CD8-positive, alpha-beta memory T cell (primary cell): ENCODE results near the gene KCTD5. TPM values are rescaled to one million over a fixed set of nuclear protein-coding genes. Genes with fewer than 3 reads are reported as not detected.

Experiments used
- CTCF ChIA-PET: fragments of 350-600 bp; sonication (Branson Sonifier 250); formaldehyde crosslinking; loops from one replicate; lab custom pipeline; 2021; ENCODE audit warnings: antibody characterized with exemption; lab: Charles Lee
- POLR2A ChIA-PET: fragments of 350-600 bp; sonication (Branson Sonifier 250); formaldehyde crosslinking; loops from one replicate; lab custom pipeline; 2021; ENCODE audit warnings: antibody characterized with exemption; lab: Charles Lee
- DNase-seq, 5 donors: peaks; one replicate each; pipeline versions ENCODE4 v3.0.0 to v3.0.0-alpha.2; 2020 to 2022; ENCODE audit warnings: mixed read lengths in 1 of 5
- H3K27ac ChIP-seq: one replicate; pipeline ENCODE4 v1.7.0; 2013; ENCODE audit warnings: low read depth, mild to moderate bottlenecking, low read length, moderate library complexity
- H3K27me3 ChIP-seq: 2 replicates; pipeline ENCODE4 v1.7.0; 2013; ENCODE audit warnings: low read length, mild to moderate bottlenecking; ENCODE audit not compliant: insufficient read depth, poor library complexity, severe bottlenecking
- H3K36me3 ChIP-seq: 2 replicates; pipeline ENCODE4 v1.7.0; 2013; ENCODE audit warnings: mild to moderate bottlenecking, low read length, moderate library complexity; ENCODE audit not compliant: insufficient read depth
- H3K4me1 ChIP-seq: 2 replicates; pipeline ENCODE4 v1.7.0; 2013; ENCODE audit warnings: mild to moderate bottlenecking, low read length, moderate library complexity; ENCODE audit not compliant: insufficient read depth
- H3K4me3 ChIP-seq: 2 replicates; pipeline ENCODE4 v1.7.0; 2013; ENCODE audit warnings: mild to moderate bottlenecking, low read length
- H3K9me3 ChIP-seq: 2 replicates; pipeline ENCODE4 v1.7.0; 2013; ENCODE audit warnings: mild to moderate bottlenecking, low read length
- H3K27ac Mint-ChIP-seq, 8 donors: one replicate each; pipeline ENCODE4 v1.8.0; 2020 to 2021; ENCODE audit warnings: mixed read lengths in 8 of 8, mild to moderate bottlenecking in 6 of 8, inconsistent platforms in 3 of 8, moderate library complexity in 3 of 8
- H3K27me3 Mint-ChIP-seq, 2 donors: one replicate each; pipeline ENCODE4 v1.8.0; 2020 to 2021; ENCODE audit warnings: mixed read lengths in 2 of 2, mild to moderate bottlenecking in 1 of 2, moderate library complexity in 1 of 2
- H3K36me3 Mint-ChIP-seq, 3 donors: one replicate each; pipeline ENCODE4 v1.8.0; 2020 to 2021; ENCODE audit warnings: mixed read lengths in 3 of 3, inconsistent platforms in 1 of 3, mild to moderate bottlenecking in 1 of 3
- H3K4me1 Mint-ChIP-seq, 3 donors: one replicate each; pipeline ENCODE4 v1.8.0; 2020 to 2021; ENCODE audit warnings: mixed read lengths in 3 of 3, inconsistent platforms in 1 of 3, mild to moderate bottlenecking in 1 of 3
- H3K4me3 Mint-ChIP-seq, 7 donors: one replicate each; pipeline ENCODE4 v1.8.0; 2020 to 2021; ENCODE audit warnings: mixed read lengths in 7 of 7, mild to moderate bottlenecking in 6 of 7, moderate library complexity in 4 of 7, inconsistent platforms in 2 of 7
- H3K9me3 Mint-ChIP-seq, 5 donors: one replicate each; pipeline ENCODE4 v1.8.0; 2020 to 2022; ENCODE audit warnings: mixed read lengths in 5 of 5, mild to moderate bottlenecking in 3 of 5, moderate library complexity in 2 of 5, inconsistent platforms in 1 of 5
- polyA plus RNA-seq: library from polyadenylated mRNA; unstranded; fragments of 300-500 nt; fragmentation: Illumina TruSeq; gene quantifications from one replicate; pipeline ENCODE4 v1.2.3, GENCODE V29; 2021
- total RNA-seq, 2 experiments: library from RNA; stranded (reverse); gene quantifications; one replicate each; pipeline ENCODE4 v1.2.3, GENCODE V29; 2021

KCTD5 gene
- total and polyA plus RNA-seq, 3 experiments from 2014 or later, result 21.2 to 50.5 (median 49.7) TPM

- Histone ChIP-seq H3K27me3 (no peaks in the 10 kb centered on the region), H3K36me3 (peaks cover 59% of the 10 kb centered on the region), H3K4me3 (no peak overlapping the region), H3K4me1 (peaks cover 39% of the 10 kb centered on the region), H3K9me3 (no peaks in the 10 kb centered on the region), H3K27ac (no peak overlapping the region)
- POLR2A ChIA-PET, result interaction anchor here (1.1 kb wide), 1 partner anchor 19 kb away, joined by 5 read pairs; no protein-coding TSS in a partner anchor
- peak overlapping the region in 3 of 8 donors; percentile 27 to 81 (median 56) for H3K27ac Mint-ChIP-seq
- peaks cover 0 to 2% (median 0%) of the 10 kb centered on the region in 5 donors for H3K9me3 Mint-ChIP-seq
- CTCF ChIA-PET, result no interaction called here
- H3K36me3 Mint-ChIP-seq, result peaks cover 24 to 90% (median 46%) of the 10 kb centered on the region in 3 donors
- H3K4me3 Mint-ChIP-seq, result peak overlapping the region in 1 of 7 donors; percentile 39
- DNase-seq, result no peak
- H3K27me3 Mint-ChIP-seq, result peaks cover 0 to 5% of the 10 kb centered on the region in 2 donors
- H3K4me1 Mint-ChIP-seq, result peaks cover 54 to 69% (median 68%) of the 10 kb centered on the region in 3 donors
Measured at GRCh38 chr16:2757344-2757743, 75.0 kb downstream of the KCTD5 start.

Other genes with a start within 250 kb of the KCTD5 start
- 10 to 100 TPM; 32.1 to 34.2 TPM for gene TEDC2, start 222.4 kb upstream of the KCTD5 start, total RNA-seq
- 0.56 TPM for gene TEDC2, start 222.4 kb upstream of the KCTD5 start, polyA plus RNA-seq
- not detected for gene NTN3, start 211.2 kb upstream of the KCTD5 start, total RNA-seq
- gene NTN3, start 211.2 kb upstream of the KCTD5 start, polyA plus RNA-seq, result not detected
- gene TBC1D24, start 207.4 kb upstream of the KCTD5 start, total RNA-seq, result 10 to 100 TPM; 28.3 to 32.7 TPM
- 3.5 TPM for gene TBC1D24, start 207.4 kb upstream of the KCTD5 start, polyA plus RNA-seq
- 100 to 1,000 TPM; 154 to 157 TPM for gene ATP6V0C, start 168.6 kb upstream of the KCTD5 start, total RNA-seq
- gene ATP6V0C, start 168.6 kb upstream of the KCTD5 start, polyA plus RNA-seq, result 101 TPM
- gene AMDHD2, start 162.2 kb upstream of the KCTD5 start, total RNA-seq, result 10 to 100 TPM; 34.1 to 35.5 TPM
- 21.2 TPM for gene AMDHD2, start 162.2 kb upstream of the KCTD5 start, polyA plus RNA-seq
- under 1 TPM in 1 of 2 experiments, not detected in 1; 0.16 TPM for gene CEMP1, start 151.1 kb upstream of the KCTD5 start, total RNA-seq
- 3.3 TPM for gene CEMP1, start 151.1 kb upstream of the KCTD5 start, polyA plus RNA-seq
- gene PDPK1, start 144.5 kb upstream of the KCTD5 start, total RNA-seq, result 10 to 100 TPM; 56.8 to 58.5 TPM
- 46.2 TPM for gene PDPK1, start 144.5 kb upstream of the KCTD5 start, polyA plus RNA-seq
- gene PRSS27, start 37.7 kb downstream of the KCTD5 start, total RNA-seq, result 1 to 10 TPM; 1.3 to 1.6 TPM
- not detected for gene PRSS27, start 37.7 kb downstream of the KCTD5 start, polyA plus RNA-seq
- 100 to 1,000 TPM; 517 to 529 TPM for gene SRRM2, start 70.1 kb downstream of the KCTD5 start, total RNA-seq
- gene SRRM2, start 70.1 kb downstream of the KCTD5 start, polyA plus RNA-seq, result 130 TPM
- 100 to 1,000 TPM; 322 to 338 TPM for gene ELOB, start 94.8 kb downstream of the KCTD5 start, total RNA-seq
- 274 TPM for gene ELOB, start 94.8 kb downstream of the KCTD5 start, polyA plus RNA-seq
- under 1 TPM; 0.15 to 0.22 TPM for gene PRSS33, start 105.0 kb downstream of the KCTD5 start, total RNA-seq
- gene PRSS33, start 105.0 kb downstream of the KCTD5 start, polyA plus RNA-seq, result not detected
- gene PRSS41, start 115.9 kb downstream of the KCTD5 start, total RNA-seq, result not detected
- gene PRSS41, start 115.9 kb downstream of the KCTD5 start, polyA plus RNA-seq, result not detected
- gene PRSS21, start 134.7 kb downstream of the KCTD5 start, total RNA-seq, result 1 to 10 TPM; 8.8 to 9.2 TPM
- gene PRSS21, start 134.7 kb downstream of the KCTD5 start, polyA plus RNA-seq, result 13.6 TPM
- under 1 TPM; 0.29 to 0.74 TPM for gene ZG16B, start 147.8 kb downstream of the KCTD5 start, total RNA-seq
- gene ZG16B, start 147.8 kb downstream of the KCTD5 start, polyA plus RNA-seq, result not detected
- not detected for gene PRSS22, start 175.6 kb downstream of the KCTD5 start, total RNA-seq
- gene PRSS22, start 175.6 kb downstream of the KCTD5 start, polyA plus RNA-seq, result not detected
- gene FLYWCH2, start 200.7 kb downstream of the KCTD5 start, total RNA-seq, result 10 to 100 TPM; 24.7 to 27.2 TPM
- gene FLYWCH2, start 200.7 kb downstream of the KCTD5 start, polyA plus RNA-seq, result 24.0 TPM
- 10 to 100 TPM; 37.2 to 39.8 TPM for gene FLYWCH1, start 229.4 kb downstream of the KCTD5 start, total RNA-seq
- 20.9 TPM for gene FLYWCH1, start 229.4 kb downstream of the KCTD5 start, polyA plus RNA-seq